ENCODE measurements around the gene LRSAM1. TPM values are rescaled to one million over a fixed set of nuclear protein-coding genes. Genes with fewer than 3 reads are reported as not detected.

LRSAM1 gene
- total and polyA plus RNA-seq, 2 donors from 2014 or later, result 15.8 to 24.6 TPM

DNA sequence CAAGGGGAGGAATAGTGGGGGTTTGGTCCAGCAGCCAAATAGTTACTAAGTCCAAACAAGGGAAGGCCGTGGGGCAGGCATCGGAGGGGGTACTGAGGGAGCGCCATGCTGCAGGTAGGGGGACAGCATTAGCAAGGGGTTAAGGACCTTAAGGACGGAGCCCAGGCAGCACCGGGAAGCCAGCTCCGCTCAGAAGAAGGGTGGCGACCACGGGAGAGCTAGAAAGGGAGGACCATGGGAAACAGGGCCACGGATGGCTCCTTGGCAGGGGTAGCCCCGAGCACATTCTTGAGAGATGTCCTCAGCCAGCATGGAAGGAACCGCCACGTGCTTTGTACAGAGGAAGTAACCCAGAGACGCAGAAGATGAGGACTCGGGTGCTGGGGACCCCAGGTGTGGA lies 84.5 kb downstream of the LRSAM1 start:
- DNase-seq (no peak), FAIRE-seq (no peak)
- Histone ChIP-seq H3K27me3 (ENCODE audit: control insufficient read depth, insufficient read depth, low read length) (no peaks in the 10 kb centered on the region), H3K4me1 (ENCODE audit: control insufficient read depth in 2 of 3, insufficient read depth in 2 of 3, low read depth in 1 of 3, low read length in 3 of 3) (peaks cover 0 to 37% (median 0%) of the 10 kb centered on the region in 3 donors), H3K36me3 (ENCODE audit: control insufficient read depth in 2 of 3, insufficient read depth in 3 of 3, low read length in 3 of 3) (no peaks in the 10 kb centered on the region), H3K9ac (ENCODE audit: low read length in 3 of 3) (no peak overlapping the region), H3K4me3 (ENCODE audit: low read length in 3 of 3) (no peak overlapping the region), H3K27ac (ENCODE audit: low read depth in 2 of 2, low read length in 2 of 2) (peak overlapping the region in 1 of 2 donors; percentile 9), H3K9me3 (ENCODE audit: control insufficient read depth in 2 of 3, insufficient read depth in 1 of 3, low read length in 3 of 3) (no peaks in the 10 kb centered on the region)
- intact Hi-C loops (cut with DNase I), result no loop called here
- TF ChIP-seq, protein P1, sequence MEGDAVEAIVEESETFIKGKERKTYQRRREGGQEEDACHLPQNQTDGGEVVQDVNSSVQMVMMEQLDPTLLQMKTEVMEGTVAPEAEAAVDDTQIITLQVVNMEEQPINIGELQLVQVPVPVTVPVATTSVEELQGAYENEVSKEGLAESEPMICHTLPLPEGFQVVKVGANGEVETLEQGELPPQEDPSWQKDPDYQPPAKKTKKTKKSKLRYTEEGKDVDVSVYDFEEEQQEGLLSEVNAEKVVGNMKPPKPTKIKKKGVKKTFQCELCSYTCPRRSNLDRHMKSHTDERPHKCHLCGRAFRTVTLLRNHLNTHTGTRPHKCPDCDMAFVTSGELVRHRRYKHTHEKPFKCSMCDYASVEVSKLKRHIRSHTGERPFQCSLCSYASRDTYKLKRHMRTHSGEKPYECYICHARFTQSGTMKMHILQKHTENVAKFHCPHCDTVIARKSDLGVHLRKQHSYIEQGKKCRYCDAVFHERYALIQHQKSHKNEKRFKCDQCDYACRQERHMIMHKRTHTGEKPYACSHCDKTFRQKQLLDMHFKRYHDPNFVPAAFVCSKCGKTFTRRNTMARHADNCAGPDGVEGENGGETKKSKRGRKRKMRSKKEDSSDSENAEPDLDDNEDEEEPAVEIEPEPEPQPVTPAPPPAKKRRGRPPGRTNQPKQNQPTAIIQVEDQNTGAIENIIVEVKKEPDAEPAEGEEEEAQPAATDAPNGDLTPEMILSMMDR (IDR thresholded peaks at IDR 0.05; ENCODE audit: borderline replicate concordance, extremely low read depth, insufficient read depth), result no peak

DNA sequence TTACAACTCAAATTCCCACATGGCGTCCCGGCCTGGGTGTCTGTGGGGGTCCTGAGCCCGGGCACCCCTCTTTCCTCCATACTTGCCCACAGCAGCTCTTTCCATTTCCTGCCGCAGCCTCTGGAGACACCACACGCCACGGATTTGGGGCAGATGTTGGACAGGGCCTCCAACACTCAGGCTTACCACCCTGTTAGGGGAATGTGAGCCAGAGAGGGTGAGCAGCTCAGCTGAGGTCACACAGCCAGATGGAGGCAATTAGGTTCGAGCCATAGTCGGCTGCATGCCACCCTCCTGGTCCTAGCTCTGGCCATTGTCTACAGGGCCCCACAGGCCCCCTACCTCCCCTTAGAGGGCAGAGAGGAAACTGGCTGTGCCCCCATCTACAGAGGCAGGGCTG lies 85.2 kb downstream of the LRSAM1 start:
- Histone ChIP-seq H3K27ac (ENCODE audit: low read depth in 2 of 2, low read length in 2 of 2) (peak overlapping the region in 1 of 2 donors; percentile 41), H3K27me3 (ENCODE audit: control insufficient read depth, insufficient read depth, low read length) (no peaks in the 10 kb centered on the region), H3K9ac (ENCODE audit: low read length in 3 of 3) (no peak overlapping the region), H3K4me3 (ENCODE audit: low read length in 3 of 3) (no peak overlapping the region), H3K4me1 (ENCODE audit: control insufficient read depth in 2 of 3, insufficient read depth in 2 of 3, low read depth in 1 of 3, low read length in 3 of 3) (peaks cover 0 to 41% (median 0%) of the 10 kb centered on the region in 3 donors), H3K9me3 (ENCODE audit: control insufficient read depth in 2 of 3, insufficient read depth in 1 of 3, low read length in 3 of 3) (no peaks in the 10 kb centered on the region), H3K36me3 (ENCODE audit: control insufficient read depth in 2 of 3, insufficient read depth in 3 of 3, low read length in 3 of 3) (no peaks in the 10 kb centered on the region)
- intact Hi-C loops (cut with DNase I), result no loop called here
- DNase-seq (no peak), FAIRE-seq (no peak)
- TF ChIP-seq, protein P1 (IDR thresholded peaks at IDR 0.05; ENCODE audit: borderline replicate concordance, extremely low read depth, insufficient read depth), result no peak

DNA sequence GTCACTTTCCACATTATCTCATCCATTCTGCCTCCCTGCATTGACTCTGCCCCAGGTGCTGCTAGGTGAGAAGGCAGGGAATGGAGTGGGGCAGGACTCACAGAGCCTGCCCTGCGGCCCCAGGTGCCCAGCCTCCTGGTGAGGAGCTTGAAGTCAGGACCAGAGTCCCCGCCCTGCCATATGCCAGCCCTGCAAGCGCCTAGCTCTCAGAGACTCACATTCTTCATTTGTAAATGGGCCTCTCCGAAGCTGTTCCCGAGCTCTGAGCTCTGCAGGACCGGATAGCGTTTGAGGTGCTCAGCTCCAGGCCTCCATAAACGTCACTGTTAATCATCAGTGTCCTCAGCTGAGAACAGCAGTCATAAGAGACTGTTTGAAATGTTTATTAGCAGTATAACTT lies 85.7 kb downstream of the LRSAM1 start:
- Histone ChIP-seq H3K4me1 (ENCODE audit: control insufficient read depth in 2 of 3, insufficient read depth in 2 of 3, low read depth in 1 of 3, low read length in 3 of 3) (peaks cover 0 to 45% (median 2%) of the 10 kb centered on the region in 3 donors), H3K27ac (ENCODE audit: low read depth in 2 of 2, low read length in 2 of 2) (peak overlapping the region in 1 of 2 donors; percentile 65), H3K4me3 (ENCODE audit: low read length in 3 of 3) (no peak overlapping the region), H3K9ac (ENCODE audit: low read length in 3 of 3) (peak overlapping the region in 1 of 3 donors; percentile 12), H3K27me3 (ENCODE audit: control insufficient read depth, insufficient read depth, low read length) (no peaks in the 10 kb centered on the region), H3K9me3 (ENCODE audit: control insufficient read depth in 2 of 3, insufficient read depth in 1 of 3, low read length in 3 of 3) (no peaks in the 10 kb centered on the region), H3K36me3 (ENCODE audit: control insufficient read depth in 2 of 3, insufficient read depth in 3 of 3, low read length in 3 of 3) (no peaks in the 10 kb centered on the region)
- TF ChIP-seq, protein P1 (IDR thresholded peaks at IDR 0.05; ENCODE audit: borderline replicate concordance, extremely low read depth, insufficient read depth), result no peak
- FAIRE-seq (no peak), DNase-seq (no peak)
- intact Hi-C loops (cut with DNase I), result no loop called here

DNA sequence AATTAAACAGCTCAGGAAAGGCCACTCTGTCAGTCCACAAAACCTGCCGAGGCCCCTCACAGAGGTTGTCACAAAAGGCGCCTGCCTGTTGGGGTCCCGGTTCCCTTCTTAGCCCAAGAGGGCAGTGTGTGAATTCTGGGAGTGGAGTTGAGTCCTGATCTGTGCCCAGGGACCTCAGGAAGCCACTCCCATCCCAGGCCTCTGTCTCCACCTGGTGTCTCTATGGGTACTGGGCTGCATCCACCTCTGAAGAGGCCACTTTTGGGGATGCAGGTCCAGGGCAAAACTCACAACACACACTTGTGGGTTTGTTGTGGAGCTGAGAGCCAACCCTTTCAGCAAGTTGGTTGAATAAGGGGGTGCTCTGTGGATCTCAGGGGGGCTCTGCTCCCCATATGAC lies 86.5 kb downstream of the LRSAM1 start:
- H3K9me3 ChIP-seq (ENCODE audit: control insufficient read depth in 2 of 3, insufficient read depth in 1 of 3, low read length in 3 of 3), result no peaks in the 10 kb centered on the region
- no peaks in the 10 kb centered on the region for H3K36me3 ChIP-seq (ENCODE audit: control insufficient read depth in 2 of 3, insufficient read depth in 3 of 3, low read length in 3 of 3)
- peak overlapping the region in 1 of 3 donors; percentile 12 for H3K9ac ChIP-seq (ENCODE audit: low read length in 3 of 3)
- FAIRE-seq (no peak), DNase-seq (no peak)
- H3K4me3 ChIP-seq (ENCODE audit: low read length in 3 of 3), result no peak overlapping the region
- peaks cover 0 to 50% (median 4%) of the 10 kb centered on the region in 3 donors for H3K4me1 ChIP-seq (ENCODE audit: control insufficient read depth in 2 of 3, insufficient read depth in 2 of 3, low read depth in 1 of 3, low read length in 3 of 3)
- intact Hi-C loops (cut with DNase I), result no loop called here
- no peaks in the 10 kb centered on the region for H3K27me3 ChIP-seq (ENCODE audit: control insufficient read depth, insufficient read depth, low read length)
- TF ChIP-seq, protein P1 (IDR thresholded peaks at IDR 0.05; ENCODE audit: borderline replicate concordance, extremely low read depth, insufficient read depth), result no peak
- peak overlapping the region in 1 of 2 donors; percentile 65 for H3K27ac ChIP-seq (ENCODE audit: low read depth in 2 of 2, low read length in 2 of 2)

Measured in kidney (tissue), 14 donors.